NCI-H1105 treated with DMSO at 0.1 percent for 48 hours (cell line): ENCODE measurements around the gene C8G.

Source experiments
- DNase-seq: peaks from one replicate; lab custom pipeline; 2025; lab: John Stamatoyannopoulos, UW

C8G gene

DNA sequence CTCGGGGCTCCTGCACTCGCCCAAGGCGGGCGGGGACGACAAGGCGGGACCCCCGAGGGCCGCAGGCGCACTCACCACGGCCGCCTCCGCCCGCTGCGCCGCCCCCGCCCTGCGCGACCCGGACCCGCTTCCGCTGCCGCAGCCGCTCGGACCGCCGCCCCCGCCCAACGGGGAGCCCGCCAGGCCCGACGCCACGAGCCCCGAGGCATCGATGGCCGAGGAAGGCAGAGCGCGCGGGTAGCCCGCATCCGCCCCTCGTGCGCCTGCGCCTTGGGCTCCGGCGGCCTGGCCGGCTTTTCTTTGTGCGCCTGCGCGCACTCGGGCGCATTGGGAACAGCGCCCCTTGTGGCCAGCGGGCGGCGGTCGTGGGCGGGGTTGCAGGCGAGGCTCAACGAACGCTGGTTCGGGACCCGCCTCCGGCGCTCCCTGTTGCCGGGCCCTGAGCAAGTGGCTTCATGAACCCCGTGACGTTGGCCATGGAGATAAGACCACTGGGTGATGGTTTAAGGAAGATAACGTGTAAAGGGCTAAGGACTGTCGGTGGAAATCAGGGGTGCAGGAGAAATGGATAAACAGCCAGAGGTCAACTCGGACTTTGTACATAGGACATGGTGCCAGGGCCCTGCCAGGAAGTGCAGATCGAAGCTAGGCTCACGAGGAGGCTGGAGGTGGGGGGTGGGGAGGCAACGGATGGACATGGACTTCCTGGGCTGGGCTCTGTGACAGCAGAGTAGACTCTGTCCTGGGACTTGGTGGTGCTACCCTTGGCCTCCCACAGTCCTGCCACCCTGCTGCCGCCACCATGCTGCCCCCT lies at the start of gene C8G, which contains the start of gene FBXW5:
Gene C8G (plus strand): TSS at position 725 of the 814 bp plus-strand sequence. CDS start 78 bp downstream, at position 803.
Gene FBXW5 (minus strand): TSS at position 220 of the 814 bp plus-strand sequence. CDS start 655 bp downstream, outside the sequence.
- DNase-seq, result peak; percentile 89

DNA sequence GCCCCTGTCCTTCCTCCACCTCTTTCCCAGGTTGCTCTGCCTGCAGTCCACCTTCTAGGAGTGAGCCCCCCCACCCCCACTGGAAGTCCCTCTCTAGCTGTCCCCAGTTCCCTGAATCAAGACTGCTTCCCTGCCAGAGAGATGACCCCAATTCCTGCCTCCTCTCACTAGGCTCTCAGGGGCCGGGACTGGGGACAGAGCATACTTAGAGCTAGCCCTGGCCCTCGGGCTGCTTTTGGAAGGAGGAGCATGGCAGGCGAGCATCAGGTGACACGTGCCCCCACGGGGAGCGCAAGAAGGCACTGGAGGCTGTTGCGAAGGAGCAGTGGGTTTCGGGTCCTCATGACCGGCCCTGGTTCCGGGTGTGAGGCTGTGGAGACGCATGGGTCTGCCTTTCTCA lies 49.0 kb upstream of the C8G start:
- DNase-seq, result no peak

DNA sequence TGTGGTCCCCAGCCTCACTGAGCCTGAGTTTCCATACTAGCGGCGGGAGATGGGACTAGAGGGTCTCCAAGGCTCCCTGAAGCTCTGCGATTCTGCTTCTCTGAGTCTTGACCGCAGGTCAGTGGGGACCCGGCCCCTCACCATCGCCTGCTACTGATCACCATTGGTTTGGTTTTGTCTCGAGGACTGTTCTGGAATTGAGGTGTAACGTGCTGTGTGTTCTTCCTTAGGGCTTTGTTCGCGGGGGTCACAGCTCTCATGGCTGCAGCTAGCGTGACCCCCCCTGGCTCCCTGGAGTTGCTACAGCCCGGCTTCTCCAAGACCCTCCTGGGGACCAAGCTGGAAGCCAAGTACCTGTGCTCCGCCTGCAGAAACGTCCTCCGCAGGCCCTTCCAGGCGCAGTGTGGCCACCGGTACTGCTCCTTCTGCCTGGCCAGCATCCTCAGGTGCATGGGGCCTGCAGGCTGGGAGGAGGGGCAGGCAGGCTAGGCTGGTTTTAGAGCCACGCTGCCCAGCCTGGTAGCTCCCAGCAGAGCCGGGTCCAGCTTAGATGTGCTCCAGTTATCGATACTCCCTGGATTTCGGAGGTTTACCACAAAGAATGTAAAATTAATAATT lies 46.5 kb upstream of the C8G start:
- DNase-seq, result no peak

DNA sequence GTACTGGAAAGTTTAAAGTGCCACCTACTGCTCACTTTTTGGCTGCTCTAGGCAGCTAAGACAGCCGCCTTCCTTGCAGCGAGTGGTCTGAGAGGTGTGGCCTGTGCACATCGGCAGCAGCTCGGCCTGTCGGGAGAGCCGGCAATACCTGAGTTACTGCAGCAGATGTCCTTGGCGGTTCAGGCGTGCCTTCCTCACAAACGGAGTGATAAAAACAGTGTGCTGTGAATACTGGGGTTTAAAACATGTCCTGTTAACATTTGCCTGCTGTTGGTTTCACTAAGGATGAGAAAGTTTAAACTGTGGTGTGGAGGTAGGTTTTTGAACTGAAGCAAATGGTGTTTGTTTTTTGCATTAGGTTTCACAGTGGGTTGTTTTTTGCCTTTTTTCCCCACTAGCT lies 45.8 kb upstream of the C8G start:
- no peak for DNase-seq

DNA sequence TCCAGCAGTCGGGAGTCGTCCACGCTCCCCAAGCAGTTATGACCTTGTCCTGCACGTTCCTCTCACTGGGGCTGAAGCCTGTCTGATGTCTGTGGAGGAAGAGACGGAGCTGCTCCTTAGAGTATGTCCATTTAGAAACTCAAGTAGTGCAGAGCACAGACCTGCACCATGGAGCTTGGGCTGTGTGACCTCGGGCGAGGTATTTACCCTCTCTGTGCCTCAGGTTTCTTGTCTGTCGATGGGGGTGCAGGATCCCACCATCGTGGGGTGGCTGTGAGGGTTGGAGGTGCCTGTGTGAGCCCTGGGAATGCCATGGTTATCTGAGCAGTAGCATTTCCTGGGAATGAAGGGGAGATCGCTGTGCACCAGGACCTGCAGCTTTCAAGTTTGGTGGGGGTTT lies 44.5 kb upstream of the C8G start:
- DNase-seq, result no peak

DNA sequence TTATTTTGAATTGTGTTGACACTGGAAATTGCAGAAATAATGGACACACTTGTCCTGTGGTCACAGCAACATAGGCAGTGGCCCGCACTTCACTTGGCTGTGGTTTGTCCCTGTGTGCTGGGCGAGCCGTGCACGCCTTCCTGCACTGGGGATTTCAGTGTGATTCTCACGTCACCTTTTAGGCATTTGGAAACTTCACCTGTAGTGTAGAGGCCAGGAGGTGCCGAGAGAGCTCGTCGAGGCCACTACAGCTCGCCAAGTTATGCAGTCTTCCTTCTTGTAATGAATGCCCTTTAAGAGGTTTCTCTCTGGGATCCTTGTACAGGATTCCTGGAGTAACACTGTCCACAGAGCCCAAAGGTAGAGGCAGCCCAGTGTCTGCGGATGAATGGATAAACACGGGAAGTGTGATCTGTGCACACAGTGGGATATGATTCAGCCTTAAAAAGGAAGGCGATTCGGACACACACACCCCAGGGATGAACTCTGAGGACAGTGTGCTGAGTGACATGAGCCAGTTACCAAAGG lies 44.0 kb upstream of the C8G start:
- DNase-seq, result no peak

DNA sequence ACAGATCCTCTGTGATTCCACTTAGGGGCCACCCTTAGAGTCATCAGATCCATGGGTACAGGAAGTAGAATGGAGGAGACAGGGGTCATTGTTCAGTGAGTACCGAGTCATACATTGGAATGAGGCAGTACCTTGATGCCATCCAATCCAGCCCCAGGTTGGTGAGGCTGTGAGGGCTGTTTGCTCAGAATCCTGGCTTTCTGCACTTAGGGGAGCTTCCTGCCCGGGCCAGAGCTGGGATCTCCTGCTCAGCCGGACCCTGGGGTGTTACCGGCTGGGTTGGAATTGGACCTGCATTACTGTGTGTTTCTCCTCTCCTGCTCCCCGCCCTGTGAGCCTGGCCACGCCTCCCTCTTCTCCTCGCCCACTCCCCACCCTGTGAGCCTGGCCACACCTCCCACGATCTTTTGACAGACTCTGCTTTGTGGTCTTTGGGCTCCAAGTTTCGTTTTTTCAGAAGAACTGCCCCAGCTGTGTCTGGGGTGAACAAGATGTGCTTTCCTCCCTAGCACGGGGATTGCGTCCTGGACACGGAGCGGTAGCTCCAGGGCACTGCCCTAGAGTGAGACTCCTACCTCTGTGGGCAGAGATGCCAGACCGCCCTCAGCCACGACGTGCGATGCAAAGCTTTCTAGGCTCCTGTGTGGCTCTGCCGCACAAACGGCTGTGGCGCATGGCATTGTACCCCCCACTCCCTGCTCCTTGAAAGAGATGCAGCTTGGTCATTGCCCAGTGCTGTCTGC lies 43.4 kb upstream of the C8G start:
- DNase-seq, result no peak

DNA sequence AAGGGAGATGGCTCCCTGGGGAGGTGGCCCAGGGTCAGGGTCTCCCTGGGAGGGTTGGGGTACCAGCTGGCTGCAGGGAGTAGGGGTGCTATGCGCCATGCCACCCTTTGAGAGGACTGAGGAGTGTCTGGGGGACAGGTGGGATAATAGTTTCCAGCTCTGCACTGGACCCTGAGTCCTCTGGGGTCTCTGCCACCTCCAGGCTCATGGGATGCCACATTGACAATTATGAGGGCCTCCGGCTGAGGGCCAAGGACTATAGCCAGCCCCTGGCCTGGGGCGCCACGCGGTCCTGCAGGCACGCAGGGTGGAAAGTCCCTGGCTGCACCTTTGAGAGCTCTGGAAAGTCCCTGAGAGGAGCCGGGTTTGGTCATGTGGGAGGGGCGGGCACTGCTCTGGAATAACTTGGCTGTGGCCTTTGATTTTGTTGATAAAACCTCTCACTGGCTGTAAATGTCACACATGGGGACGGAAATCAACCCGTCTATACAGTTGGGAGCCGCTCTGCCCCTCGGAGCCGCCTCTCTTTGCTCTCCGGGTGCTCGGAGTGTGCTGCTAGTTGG lies 42.7 kb upstream of the C8G start:
- DNase-seq, result no peak

DNA sequence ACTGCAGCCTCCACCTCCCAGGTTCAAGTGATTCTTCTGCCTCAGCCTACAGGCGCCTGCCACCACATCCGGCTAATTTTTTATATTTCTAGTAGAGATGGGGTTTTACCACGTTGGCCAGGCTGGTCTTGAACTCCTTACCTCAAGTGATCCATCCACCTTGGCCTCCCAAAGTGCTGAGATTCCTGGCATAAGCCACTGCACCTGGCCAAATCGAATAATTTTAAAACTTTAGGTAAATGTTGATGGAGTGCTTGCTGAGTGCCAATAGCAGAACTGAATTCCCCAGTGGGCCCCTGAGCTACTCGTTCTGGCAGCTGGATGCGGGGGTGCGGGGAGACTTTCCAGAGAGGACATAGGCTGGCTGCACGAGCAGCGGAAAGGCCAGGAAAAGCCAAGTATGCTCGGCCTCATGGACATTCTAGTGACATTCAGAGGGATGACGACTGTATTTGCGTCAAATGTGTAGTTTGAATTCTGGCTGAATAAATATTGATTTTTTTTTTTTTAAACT lies 41.9 kb upstream of the C8G start:
- DNase-seq, result no peak

DNA sequence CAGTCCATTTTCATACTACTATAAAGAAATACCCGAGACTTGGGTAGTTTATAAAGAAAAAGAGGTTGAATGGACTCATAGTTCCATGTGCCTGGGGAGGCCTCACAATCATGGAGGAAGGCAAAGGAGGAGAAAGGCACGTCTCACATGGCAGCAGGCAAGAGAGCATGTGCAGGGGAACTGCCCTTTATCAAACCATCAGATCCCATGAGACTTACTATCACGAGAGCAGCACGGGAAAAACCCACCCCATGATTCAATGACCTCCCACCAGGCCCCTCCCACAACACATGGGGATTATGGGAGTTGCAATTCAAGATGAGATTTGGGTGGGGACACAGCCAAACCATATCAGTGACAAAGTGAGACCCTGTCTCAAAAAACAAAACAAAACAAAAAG lies 38.8 kb upstream of the C8G start:
- no peak for DNase-seq

DNA sequence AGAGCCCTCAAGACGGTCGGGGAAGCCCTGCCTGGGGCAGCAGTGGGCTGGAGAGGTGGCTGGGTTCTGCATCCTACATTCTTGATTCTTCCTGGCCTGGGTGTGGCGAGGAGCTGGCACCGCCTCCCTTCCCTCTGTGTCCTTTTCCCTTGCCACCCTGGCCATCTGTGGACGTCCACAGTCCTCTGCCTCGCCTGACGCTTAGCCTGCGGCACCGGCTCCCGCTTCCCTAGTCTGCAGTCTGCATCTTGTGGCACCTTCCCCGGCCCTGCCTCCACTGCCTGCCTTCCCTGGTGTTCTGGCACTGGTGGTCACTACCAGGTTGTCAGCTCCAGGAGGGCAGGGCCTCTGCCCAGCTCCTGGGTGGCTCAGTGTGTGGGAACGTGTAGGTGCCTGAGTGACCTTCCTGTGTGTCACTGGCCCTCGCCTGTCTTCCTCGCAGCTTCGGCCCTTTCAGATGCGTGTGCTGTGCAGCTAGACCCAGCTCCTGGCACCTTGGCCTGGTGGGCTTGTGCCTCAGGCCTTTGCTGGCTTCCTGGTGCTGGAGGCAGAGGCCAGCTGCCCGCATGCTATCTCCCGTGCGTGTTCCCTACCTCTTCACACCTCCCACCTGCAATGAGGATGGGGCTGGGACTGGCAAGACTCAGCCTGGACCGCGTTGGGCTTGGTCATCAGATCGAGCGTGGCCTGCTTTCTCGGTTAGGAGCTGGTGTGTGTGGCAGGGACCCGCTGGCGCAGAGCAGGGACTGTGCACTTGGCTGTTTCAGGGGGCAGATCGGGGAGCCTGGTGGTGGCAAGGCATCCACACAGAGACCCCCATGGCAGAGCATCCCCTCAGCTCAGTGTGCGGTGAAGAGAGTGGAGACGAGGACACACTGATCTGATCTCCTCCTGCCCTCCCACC lies 37.8 kb upstream of the C8G start:
- no peak for DNase-seq

DNA sequence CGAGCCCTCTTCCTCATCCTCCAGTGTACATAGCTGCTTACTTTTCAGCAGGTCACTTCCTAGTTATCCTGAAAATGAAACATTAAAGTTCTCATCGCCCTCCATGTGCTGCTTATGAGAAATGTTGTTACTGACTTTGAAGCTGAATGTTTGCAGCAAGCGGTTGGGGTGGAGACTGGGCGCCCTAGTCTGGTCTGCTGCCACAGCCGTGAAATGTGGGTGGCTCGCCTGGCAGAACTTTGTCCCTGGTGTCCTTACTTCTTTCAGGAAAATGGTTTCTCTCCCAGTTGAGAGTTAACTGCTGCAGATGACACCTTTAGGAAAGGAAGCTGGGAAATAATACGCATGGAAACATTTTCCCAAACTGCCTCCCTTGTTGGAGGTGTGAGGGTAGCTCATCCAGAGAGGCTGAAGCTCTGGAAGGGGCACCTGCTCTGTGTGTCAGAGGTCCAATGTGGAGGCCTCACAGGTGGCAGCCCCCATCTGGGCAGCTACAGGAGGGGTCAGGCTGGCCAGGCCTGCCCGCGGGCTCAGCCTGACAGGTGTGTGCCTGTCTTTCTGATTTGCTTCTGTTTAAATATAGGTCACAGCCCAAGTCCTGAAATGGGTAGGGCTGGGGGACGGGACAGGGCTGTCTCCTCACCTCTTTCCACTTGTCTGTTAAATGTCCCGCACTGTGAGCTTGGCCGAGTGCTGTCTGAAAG lies 34.7 kb upstream of the C8G start:
- no peak for DNase-seq

DNA sequence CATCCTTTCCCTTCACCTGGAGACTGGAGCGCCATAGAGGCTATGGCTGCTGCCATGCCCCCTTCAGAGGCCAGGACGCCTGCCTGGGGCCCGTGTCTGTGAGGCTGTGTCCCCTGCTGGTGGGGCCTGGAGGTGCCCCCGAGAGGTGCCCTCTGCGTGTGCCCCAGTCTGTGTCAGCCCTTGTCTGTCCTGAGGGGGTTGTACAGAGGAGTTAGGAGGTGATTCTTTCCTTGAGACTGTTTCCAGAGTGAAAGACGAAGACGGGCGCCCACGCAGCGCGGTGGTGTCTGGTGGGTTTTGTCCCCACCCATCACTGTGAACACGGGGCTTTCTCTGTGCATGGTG lies 34.2 kb upstream of the C8G start:
- no peak for DNase-seq

DNA sequence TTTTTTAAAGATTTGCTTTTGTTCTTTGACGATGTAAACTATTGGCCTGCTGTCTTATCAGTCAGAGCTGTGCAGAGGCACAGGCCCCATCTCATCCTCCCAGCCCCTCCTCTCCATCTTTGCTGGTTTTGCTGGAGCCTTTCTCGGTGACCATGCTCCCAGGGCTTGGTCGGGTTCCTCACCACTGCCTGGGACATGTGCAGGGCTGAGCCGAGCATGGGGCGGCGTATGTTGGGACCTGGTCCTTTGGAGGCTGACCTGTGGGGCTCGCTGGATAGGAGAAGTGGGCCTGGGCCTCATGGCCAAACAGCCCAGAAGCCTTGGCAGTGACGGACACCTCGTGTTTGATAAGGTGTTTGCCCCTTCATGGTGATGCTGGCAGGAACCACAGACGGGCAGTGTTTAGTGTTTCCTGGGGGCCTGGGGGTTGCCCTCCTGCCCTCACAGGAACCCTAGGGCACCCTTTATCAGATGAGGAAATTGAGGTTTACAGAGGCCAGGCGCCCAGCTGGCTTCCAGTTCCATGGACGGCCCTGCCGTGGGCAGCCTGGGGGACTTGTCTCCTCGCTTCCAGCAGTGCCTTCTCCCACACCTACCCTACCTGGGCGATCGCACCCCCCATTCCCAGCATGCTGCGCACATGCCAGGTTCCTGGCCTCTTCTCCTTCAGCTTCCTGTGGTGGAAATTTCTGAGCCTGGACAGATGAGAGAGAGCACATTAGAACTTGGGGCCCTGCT lies 31.2 kb upstream of the C8G start:
- no peak for DNase-seq

DNA sequence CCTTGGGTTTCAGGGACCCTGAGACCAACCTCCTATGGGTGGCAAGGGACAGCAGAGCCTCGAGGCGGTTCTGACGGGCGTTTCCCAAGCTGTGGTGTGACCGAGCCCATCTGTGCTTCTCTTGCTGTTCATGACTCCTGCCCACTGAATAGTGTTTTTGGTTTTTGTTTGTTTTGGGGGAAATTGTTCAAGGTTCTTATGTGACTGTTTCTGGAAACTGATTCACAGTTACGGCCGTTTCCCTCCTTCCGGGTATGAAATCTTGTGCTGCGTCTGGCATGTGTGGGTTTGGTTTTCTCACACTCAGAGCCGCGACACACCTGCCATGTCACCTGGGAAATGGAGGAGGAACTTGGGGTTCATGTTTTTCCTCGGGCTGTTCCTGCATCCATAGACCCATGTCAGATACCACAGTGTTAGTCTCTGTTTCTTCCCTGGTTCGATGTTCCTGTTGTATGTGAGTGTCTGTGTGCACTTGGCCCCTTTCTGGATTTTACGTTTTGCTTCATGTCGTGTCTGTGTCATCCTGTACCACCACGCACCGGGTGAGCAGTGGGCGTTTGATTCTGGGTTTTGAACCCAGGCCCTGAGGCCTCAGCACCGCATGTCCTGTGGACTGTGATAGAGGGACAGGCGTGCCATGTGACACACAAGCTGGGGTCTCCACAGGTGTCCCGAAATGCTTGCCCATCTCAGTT lies 29.3 kb upstream of the C8G start:
- no peak for DNase-seq

DNA sequence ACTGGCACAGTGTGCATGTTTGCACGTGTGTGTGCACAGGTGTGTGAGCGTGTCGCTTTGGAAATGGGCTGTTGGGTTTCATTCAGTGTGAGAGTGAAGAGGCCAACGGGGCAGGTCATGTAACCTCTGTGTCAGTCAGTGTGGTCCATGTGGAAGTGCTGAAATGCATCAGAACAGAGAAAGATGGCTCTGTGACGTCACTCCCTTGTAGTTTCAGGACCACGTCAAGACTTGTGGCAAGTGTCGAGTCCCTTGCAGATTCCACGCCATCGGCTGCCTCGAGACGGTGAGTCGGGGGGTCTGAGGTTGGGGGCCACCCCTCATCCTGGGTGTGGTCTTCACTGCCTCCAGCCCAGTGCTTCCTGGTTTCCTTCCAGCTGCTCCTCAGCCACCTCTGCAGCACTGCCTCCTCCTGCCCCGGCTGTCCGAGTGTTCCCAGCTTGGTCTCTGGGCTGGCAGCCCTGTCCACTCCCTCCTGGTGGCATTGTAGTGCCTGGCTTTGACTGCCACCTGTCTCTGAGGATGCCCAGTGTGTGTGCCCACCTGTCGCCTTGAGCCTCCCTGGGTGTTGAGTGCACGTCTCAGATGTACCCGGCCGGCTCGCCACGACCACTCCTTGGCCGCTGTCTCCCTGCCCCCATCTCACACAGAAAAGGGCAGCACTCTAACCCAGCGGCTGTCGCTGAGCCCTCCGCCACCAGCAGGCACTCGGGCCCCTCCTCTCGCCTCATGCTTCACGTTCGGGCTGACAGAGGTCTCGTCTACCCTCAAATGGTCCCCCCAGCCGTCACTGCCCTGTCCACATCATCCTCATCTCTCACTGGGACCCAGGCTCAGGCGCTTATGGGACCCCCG lies 28.5 kb upstream of the C8G start:
- DNase-seq, result no peak

DNA sequence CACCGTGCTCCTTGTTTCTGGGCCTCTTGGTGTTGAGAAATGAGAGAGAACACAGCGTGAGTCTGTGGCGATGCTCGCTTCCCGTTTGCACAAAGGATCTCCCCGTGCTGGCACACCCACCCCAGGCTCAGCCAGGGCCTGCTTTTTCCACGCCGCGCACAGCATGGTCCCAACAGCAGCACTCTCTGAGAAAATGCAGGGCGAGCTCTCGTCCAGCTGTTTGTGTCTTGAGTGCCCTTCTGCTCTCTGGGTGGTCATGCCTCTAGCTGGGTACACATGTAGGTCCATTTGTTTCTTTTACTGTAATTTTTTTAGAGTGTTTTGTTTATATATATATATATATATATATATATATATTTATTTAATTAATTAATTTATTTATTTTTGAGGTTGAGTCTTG lies 27.1 kb upstream of the C8G start:
- no peak for DNase-seq

DNA sequence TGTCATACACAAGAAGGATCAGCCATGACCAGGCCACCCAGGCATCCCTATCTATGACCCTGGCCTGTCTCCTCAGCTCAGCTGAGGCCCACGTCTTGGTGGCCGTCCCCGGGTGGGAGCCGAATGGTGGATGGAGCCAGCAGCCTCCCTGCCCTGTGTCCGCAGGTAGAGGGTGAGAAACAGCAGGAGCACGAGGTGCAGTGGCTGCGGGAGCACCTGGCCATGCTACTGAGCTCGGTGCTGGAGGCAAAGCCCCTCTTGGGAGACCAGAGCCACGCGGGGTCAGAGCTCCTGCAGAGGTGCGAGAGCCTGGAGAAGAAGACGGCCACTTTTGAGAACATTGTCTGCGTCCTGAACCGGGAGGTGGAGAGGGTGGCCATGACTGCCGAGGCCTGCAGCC lies 25.0 kb upstream of the C8G start:
- no peak for DNase-seq
